ENCODE measurements around the gene DXO. TPM values are rescaled to one million over a fixed set of nuclear protein-coding genes. Genes with fewer than 3 reads are reported as not detected.
A peak's percentile ranks its signal among the peaks of the same experiment; 100 is the strongest.
"Not testable (repeated sequence)": the region's sequence is repeated elsewhere in the genome, so short reads cannot be mapped to it uniquely, and the experiment has no call there.

The DXO gene
- polyA plus RNA-seq, 3 donors, result 5.5 to 49.6 (median 10.4) TPM

DNA sequence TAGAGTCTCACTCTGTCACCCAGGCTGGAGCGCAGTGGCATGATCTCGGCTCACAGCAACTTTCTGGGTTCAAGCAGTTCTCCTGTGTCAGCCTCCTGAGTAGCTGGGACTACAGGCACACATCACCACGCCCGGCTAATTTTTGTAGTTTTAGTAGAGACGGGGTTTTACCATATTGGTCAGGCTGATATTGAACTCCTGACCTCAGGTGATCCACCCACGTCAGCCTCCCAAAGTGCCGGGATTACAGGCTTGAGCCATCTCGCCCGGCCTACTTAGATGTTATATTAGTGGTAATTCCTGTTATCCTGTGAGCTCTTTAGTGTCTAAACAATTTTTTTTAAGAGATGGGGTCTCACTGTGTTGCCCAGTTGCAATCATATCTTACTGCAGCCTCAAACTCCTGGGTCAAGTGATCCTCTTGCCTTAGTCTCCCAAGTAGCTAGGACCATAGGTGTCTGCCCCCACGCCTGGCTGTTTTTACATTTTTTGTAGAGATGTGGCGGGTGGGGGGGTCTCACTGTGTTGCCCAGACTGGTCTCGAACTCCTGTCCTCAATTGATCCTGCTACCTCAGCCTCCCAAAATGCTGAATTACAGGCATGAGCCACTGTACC, 6.0 kb upstream of the DXO start:
- no peak overlapping the region for H3K4me2 ChIP-seq (replicated peaks; ENCODE audit: extremely low read depth, low read length, poor library complexity, severe bottlenecking)
- no peaks in the 10 kb centered on the region for H3K27me3 ChIP-seq (ENCODE audit: control insufficient read depth in 2 of 2, insufficient read depth in 2 of 2, low read length in 2 of 2)
- no peaks in the 10 kb centered on the region for H3K27me3 Mint-ChIP-seq (ENCODE audit: low read depth in 3 of 3)
- no peak overlapping the region for H3K27ac ChIP-seq (ENCODE audit: low read depth in 1 of 2, low read length in 2 of 2)
- peaks cover 9% of the 10 kb centered on the region for H3K4me1 Mint-ChIP-seq
- no peaks in the 10 kb centered on the region for H3K9me3 ChIP-seq (replicated peaks in 1 of 2; ENCODE audit: control insufficient read depth in 1 of 2, insufficient read depth in 1 of 2, low read length in 2 of 2)
- DNase-seq, result no peak
- H3K4me3 ChIP-seq (replicated peaks in 1 of 3; ENCODE audit: low read depth in 2 of 3, low read length in 3 of 3), result no peak overlapping the region
- no peak overlapping the region for H3K9ac ChIP-seq (ENCODE audit: insufficient read depth, low read length, poor library complexity, severe bottlenecking)
- H3K36me3 Mint-ChIP-seq, result peaks cover 17 to 42% of the 10 kb centered on the region in 2 donors
- TF ChIP-seq, protein P1, sequence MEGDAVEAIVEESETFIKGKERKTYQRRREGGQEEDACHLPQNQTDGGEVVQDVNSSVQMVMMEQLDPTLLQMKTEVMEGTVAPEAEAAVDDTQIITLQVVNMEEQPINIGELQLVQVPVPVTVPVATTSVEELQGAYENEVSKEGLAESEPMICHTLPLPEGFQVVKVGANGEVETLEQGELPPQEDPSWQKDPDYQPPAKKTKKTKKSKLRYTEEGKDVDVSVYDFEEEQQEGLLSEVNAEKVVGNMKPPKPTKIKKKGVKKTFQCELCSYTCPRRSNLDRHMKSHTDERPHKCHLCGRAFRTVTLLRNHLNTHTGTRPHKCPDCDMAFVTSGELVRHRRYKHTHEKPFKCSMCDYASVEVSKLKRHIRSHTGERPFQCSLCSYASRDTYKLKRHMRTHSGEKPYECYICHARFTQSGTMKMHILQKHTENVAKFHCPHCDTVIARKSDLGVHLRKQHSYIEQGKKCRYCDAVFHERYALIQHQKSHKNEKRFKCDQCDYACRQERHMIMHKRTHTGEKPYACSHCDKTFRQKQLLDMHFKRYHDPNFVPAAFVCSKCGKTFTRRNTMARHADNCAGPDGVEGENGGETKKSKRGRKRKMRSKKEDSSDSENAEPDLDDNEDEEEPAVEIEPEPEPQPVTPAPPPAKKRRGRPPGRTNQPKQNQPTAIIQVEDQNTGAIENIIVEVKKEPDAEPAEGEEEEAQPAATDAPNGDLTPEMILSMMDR (IDR thresholded peaks at IDR 0.05), result no peak
- H3K36me3 ChIP-seq (replicated peaks in 1 of 2; ENCODE audit: control insufficient read depth in 1 of 2, insufficient read depth in 2 of 2, low read length in 2 of 2), result peaks cover 11 to 19% of the 10 kb centered on the region in 2 donors
- WGBS (ENCODE audit: insufficient coverage), result 98% methylated on average over 6 of the region's 12 CpGs
- H3K4me3 Mint-ChIP-seq, result no peak overlapping the region
- peaks cover 0 to 7% (median 0%) of the 10 kb centered on the region in 7 donors for H3K9me3 Mint-ChIP-seq
- no peaks in the 10 kb centered on the region for H4K20me1 ChIP-seq (ENCODE audit: insufficient read depth, low read length)
- no peak overlapping the region for H2AFZ ChIP-seq (ENCODE audit: insufficient read depth, low read depth, low read length, poor library complexity, severe bottlenecking)
- peaks cover 7% of the 10 kb centered on the region for H3K79me2 ChIP-seq (ENCODE audit: insufficient read depth, low read length)
- peaks cover 5 to 7% of the 10 kb centered on the region in 2 donors for H3K4me1 ChIP-seq (ENCODE audit: control insufficient read depth in 1 of 2, insufficient read depth in 2 of 2, low read length in 2 of 2)
- H3K27ac Mint-ChIP-seq, result peak overlapping the region in 1 of 7 donors; percentile 12
- intact Hi-C loops (cut with micrococcal nuclease), result no loop called here

DNA sequence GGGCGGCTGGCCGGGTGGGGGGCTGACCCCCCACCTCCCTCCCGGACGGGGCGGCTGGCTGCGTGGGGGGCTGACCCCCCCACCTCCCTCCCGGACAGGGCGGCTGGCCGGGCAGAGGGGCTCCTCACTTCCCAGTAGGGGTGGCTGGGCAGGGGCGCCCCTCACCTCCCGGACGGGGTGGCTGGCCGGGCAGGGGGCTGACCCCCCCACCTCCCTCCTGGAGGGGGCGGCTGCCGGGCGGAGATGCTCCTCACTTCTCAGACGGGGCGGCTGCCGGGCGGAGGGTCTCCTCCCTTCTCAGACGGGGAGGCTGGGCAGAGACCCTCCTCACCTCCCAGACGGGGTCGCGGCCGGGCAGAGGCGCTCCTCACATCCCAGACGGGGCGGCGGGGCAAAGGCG, 4.1 kb upstream of the DXO start:
- DNase-seq; H3K9ac ChIP-seq (ENCODE audit: insufficient read depth, low read length, poor library complexity, severe bottlenecking); H3K4me3 ChIP-seq (replicated peaks in 1 of 3; ENCODE audit: low read depth in 2 of 3, low read length in 3 of 3); H3K27ac ChIP-seq (ENCODE audit: low read depth in 1 of 2, low read length in 2 of 2); H3K4me3 Mint-ChIP-seq; H3K4me2 ChIP-seq (replicated peaks; ENCODE audit: extremely low read depth, low read length, poor library complexity, severe bottlenecking); H3K27me3 ChIP-seq (ENCODE audit: control insufficient read depth in 2 of 2, insufficient read depth in 2 of 2, low read length in 2 of 2); H2AFZ ChIP-seq (ENCODE audit: insufficient read depth, low read depth, low read length, poor library complexity, severe bottlenecking); H3K9me3 ChIP-seq (replicated peaks in 1 of 2; ENCODE audit: control insufficient read depth in 1 of 2, insufficient read depth in 1 of 2, low read length in 2 of 2); H3K9me3 Mint-ChIP-seq; intact Hi-C loops (cut with micrococcal nuclease); H4K20me1 ChIP-seq (ENCODE audit: insufficient read depth, low read length); H3K27ac Mint-ChIP-seq; H3K27me3 Mint-ChIP-seq (ENCODE audit: low read depth in 3 of 3): not testable (repeated sequence)
- Histone ChIP-seq H3K4me1 (ENCODE audit: control insufficient read depth in 1 of 2, insufficient read depth in 2 of 2, low read length in 2 of 2) (peaks cover 16 to 18% of the 10 kb centered on the region in 2 donors), H3K36me3 (replicated peaks in 1 of 2; ENCODE audit: control insufficient read depth in 1 of 2, insufficient read depth in 2 of 2, low read length in 2 of 2) (peaks cover 11 to 19% of the 10 kb centered on the region in 2 donors), H3K79me2 (ENCODE audit: insufficient read depth, low read length) (peaks cover 17% of the 10 kb centered on the region)
- WGBS (ENCODE audit: insufficient coverage), result 100% methylated on average over 4 of the region's 30 CpGs
- Mint-ChIP-seq H3K36me3 (peaks cover 17 to 42% of the 10 kb centered on the region in 2 donors), H3K4me1 (peaks cover 21% of the 10 kb centered on the region)

Measured in CD14-positive monocyte (primary cell).